ENCODE results near the gene YIPF3. TPM values are rescaled to one million over a fixed set of nuclear protein-coding genes. Genes with fewer than 3 reads are reported as not detected.
A peak's percentile ranks its signal among the peaks of the same experiment; 100 is the strongest.

YIPF3 gene
- total RNA-seq, 5 donors from 2014 or later (not counting 1 experiment from before 2014, with no cell fraction given), result 43.7 to 85.0 (median 80.0) TPM

GRCh38 chr6:43522547-43523261 lies 6.0 kb upstream of the YIPF3 start:
- Mint-ChIP-seq H3K4me3 (no peak overlapping the region), H3K9me3 (no peaks in the 10 kb centered on the region), H3K4me1 (peaks cover 0 to 2% (median 0%) of the 10 kb centered on the region in 3 donors), H3K27ac (no peak overlapping the region), H3K36me3 (peaks cover 47% of the 10 kb centered on the region), H3K27me3 (no peaks in the 10 kb centered on the region)
- H3K36me3 ChIP-seq (ENCODE audit: control insufficient read depth in 2 of 2, extremely low read depth in 1 of 2, insufficient read depth in 1 of 2, low read length in 1 of 2), result peaks cover 19 to 83% of the 10 kb centered on the region in 2 donors
- WGBS (ENCODE audit: insufficient coverage), result 96% methylated on average over 8 of the region's 8 CpGs
- DNase-seq (no peak), ATAC-seq (replicated peaks in 1 of 4) (no peak)
- no peaks in the 10 kb centered on the region for H3K9me3 ChIP-seq
- H3K27ac ChIP-seq (ENCODE audit: low read length), result no peak overlapping the region
- ChIA-PET CTCF (interaction anchor here in 1 of 2 donors (0.5 kb wide), 1 partner anchor 66 kb away, joined by 4 read pairs; no protein-coding TSS in a partner anchor), POLR2A (no interaction called here)
- H3K4me1 ChIP-seq (ENCODE audit: control insufficient read depth in 1 of 2, extremely low read depth in 1 of 2, insufficient read depth in 2 of 2, low read length in 2 of 2), result peaks cover 8 to 12% of the 10 kb centered on the region in 2 experiments
- no peak overlapping the region for H3K4me3 ChIP-seq (ENCODE audit: control insufficient read depth in 1 of 2, extremely low read depth in 1 of 2, low read length in 1 of 2)
- H3K27me3 ChIP-seq (replicated peaks in 1 of 2; ENCODE audit: control insufficient read depth in 2 of 2, extremely low read depth in 1 of 2, insufficient read depth in 2 of 2, low read length in 1 of 2), result no peaks in the 10 kb centered on the region

DNA sequence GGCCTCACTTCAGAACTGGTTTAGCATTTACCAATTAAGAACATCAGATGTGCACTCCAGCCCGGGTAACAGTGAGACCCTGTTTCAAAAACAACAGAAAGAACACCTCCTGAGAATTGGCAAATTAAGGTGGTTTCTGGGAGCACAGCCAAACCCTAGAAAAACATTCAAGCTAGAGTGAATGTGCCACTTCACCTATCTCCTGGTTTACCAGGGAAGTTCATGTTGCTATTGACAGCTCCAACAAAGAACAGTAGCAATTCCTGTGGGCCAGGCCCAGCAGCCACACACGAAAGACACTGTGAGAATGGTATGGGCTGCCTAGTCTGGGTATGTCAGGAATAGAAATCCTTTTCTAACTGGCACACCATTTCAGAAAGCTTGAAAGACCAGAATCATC lies 5.1 kb upstream of the YIPF3 start:
- no peak overlapping the region for H3K27ac Mint-ChIP-seq
- ATAC-seq (replicated peaks in 1 of 4) (no peak), DNase-seq (no peak)
- H3K4me1 Mint-ChIP-seq, result peaks cover 0 to 2% (median 0%) of the 10 kb centered on the region in 3 donors
- Histone ChIP-seq H3K4me3 (ENCODE audit: control insufficient read depth in 1 of 2, extremely low read depth in 1 of 2, low read length in 1 of 2) (no peak overlapping the region), H3K27me3 (replicated peaks in 1 of 2; ENCODE audit: control insufficient read depth in 2 of 2, extremely low read depth in 1 of 2, insufficient read depth in 2 of 2, low read length in 1 of 2) (no peaks in the 10 kb centered on the region), H3K9me3 (no peaks in the 10 kb centered on the region), H3K4me1 (ENCODE audit: control insufficient read depth in 1 of 2, extremely low read depth in 1 of 2, insufficient read depth in 2 of 2, low read length in 2 of 2) (peaks cover 13 to 18% of the 10 kb centered on the region in 2 experiments), H3K27ac (ENCODE audit: low read length) (no peak overlapping the region), H3K36me3 (ENCODE audit: control insufficient read depth in 2 of 2, extremely low read depth in 1 of 2, insufficient read depth in 1 of 2, low read length in 1 of 2) (peaks cover 19 to 75% of the 10 kb centered on the region in 2 donors)
- POLR2A ChIA-PET, result no interaction called here
- WGBS (ENCODE audit: insufficient coverage), result no CpG with 5 or more reads among the region's 2 CpGs
- H3K36me3 Mint-ChIP-seq, result peaks cover 40% of the 10 kb centered on the region
- H3K4me3 Mint-ChIP-seq, result no peak overlapping the region
- no peaks in the 10 kb centered on the region for H3K9me3 Mint-ChIP-seq
- no peaks in the 10 kb centered on the region for H3K27me3 Mint-ChIP-seq
- CTCF ChIA-PET, result interaction anchor here in 1 of 2 donors (0.6 kb wide), 1 partner anchor 907 kb away, joined by 3 read pairs; no protein-coding TSS in a partner anchor

DNA sequence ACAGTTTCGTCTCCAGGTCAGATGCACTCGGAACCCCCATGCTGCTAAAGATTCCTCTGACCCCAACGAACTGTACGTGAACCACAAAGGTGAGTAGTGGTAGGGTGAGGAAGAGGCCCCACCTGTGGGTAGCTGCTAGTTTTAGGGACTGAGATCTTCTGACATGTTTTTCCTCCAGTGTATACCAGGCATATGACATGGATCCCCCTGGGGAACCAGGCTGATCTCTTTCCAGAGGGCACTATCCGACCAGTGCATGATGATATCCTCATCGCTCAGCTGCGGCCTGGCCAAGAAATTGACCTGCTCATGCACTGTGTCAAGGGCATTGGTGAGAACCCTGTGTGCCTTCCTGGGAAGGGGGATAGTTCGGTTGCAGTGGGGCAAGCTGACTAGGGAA lies 3.4 kb upstream of the YIPF3 start:
- Histone ChIP-seq H3K9me3 (no peaks in the 10 kb centered on the region), H3K36me3 (ENCODE audit: control insufficient read depth in 2 of 2, extremely low read depth in 1 of 2, insufficient read depth in 1 of 2, low read length in 1 of 2) (peaks cover 10 to 66% of the 10 kb centered on the region in 2 donors), H3K27ac (ENCODE audit: low read length) (no peak overlapping the region), H3K27me3 (replicated peaks in 1 of 2; ENCODE audit: control insufficient read depth in 2 of 2, extremely low read depth in 1 of 2, insufficient read depth in 2 of 2, low read length in 1 of 2) (no peaks in the 10 kb centered on the region), H3K4me1 (ENCODE audit: control insufficient read depth in 1 of 2, extremely low read depth in 1 of 2, insufficient read depth in 2 of 2, low read length in 2 of 2) (peaks cover 25 to 33% of the 10 kb centered on the region in 2 experiments), H3K4me3 (ENCODE audit: control insufficient read depth in 1 of 2, extremely low read depth in 1 of 2, low read length in 1 of 2) (no peak overlapping the region)
- ChIA-PET POLR2A (no interaction called here), CTCF (interaction anchor here in 1 of 2 donors (1.0 kb wide), 1 partner anchor 11 kb away, joined by 3 read pairs; no protein-coding TSS in a partner anchor)
- H3K36me3 Mint-ChIP-seq, result peaks cover 33% of the 10 kb centered on the region
- WGBS (ENCODE audit: insufficient coverage), result 88% methylated on average over 5 of the region's 8 CpGs
- no peak overlapping the region for H3K4me3 Mint-ChIP-seq
- H3K9me3 Mint-ChIP-seq, result no peaks in the 10 kb centered on the region
- ATAC-seq (replicated peaks in 1 of 4) (no peak), DNase-seq (no peak)
- H3K27ac Mint-ChIP-seq, result no peak overlapping the region
- peaks cover 13 to 16% (median 14%) of the 10 kb centered on the region in 3 donors for H3K4me1 Mint-ChIP-seq
- H3K27me3 Mint-ChIP-seq, result no peaks in the 10 kb centered on the region

DNA sequence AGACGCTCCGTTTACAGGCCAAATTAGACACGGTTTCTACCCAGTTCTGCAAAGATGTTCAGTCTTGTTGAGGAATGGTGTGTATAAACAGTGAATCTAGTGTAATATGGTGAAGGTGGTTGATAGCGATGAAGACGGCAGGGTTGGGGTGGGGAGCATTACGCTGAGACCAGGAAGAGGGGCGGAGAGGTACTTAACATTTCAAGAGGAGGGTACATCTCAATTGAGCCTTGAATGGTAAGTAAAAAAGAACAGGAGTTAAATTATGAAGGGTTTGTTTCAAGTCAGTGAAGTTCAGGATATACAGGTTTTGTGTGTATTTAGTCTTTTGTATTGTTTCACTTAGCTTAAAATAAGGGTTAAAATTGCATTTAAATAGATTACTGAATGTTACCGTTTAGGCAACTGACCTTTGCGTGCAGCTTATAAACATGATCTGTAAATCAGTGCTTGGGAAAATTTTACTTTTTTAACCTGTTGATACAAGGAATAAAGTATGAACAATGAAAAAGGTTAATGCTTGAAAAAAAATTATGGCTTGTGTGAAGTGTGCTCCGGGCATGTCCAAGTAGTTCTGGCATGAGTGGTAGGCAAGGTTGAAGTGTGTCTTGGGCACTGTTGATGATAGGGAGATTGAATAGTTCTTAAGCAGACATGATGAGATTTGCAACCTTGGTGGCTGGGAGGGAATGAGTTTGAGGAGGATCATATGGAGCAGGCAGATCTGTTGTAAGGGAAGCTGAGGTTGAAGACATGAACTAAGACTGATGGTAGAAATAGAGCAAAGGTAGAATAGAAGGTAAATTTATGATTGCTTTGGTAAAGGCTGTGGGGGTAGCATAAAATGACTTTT lies 1.0 kb upstream of the YIPF3 start:
- no peak for DNase-seq
- H3K4me1 Mint-ChIP-seq, result peaks cover 31 to 33% (median 32%) of the 10 kb centered on the region in 3 donors
- no peaks in the 10 kb centered on the region for H3K9me3 ChIP-seq
- no peak overlapping the region for H3K4me3 Mint-ChIP-seq
- peaks cover 8 to 66% of the 10 kb centered on the region in 2 donors for H3K36me3 ChIP-seq (ENCODE audit: control insufficient read depth in 2 of 2, extremely low read depth in 1 of 2, insufficient read depth in 1 of 2, low read length in 1 of 2)
- H3K27ac ChIP-seq (ENCODE audit: low read length), result peak overlapping the region; percentile 61
- H3K9me3 Mint-ChIP-seq, result no peaks in the 10 kb centered on the region
- peak in 1 of 4 experiments; percentile 21 for ATAC-seq (replicated peaks in 1 of 4)
- H3K27me3 Mint-ChIP-seq, result no peaks in the 10 kb centered on the region
- peak overlapping the region; percentile 78 to 86 for H3K4me3 ChIP-seq (ENCODE audit: control insufficient read depth in 1 of 2, extremely low read depth in 1 of 2, low read length in 1 of 2)
- H3K27ac Mint-ChIP-seq, result no peak overlapping the region
- H3K27me3 ChIP-seq (replicated peaks in 1 of 2; ENCODE audit: control insufficient read depth in 2 of 2, extremely low read depth in 1 of 2, insufficient read depth in 2 of 2, low read length in 1 of 2), result no peaks in the 10 kb centered on the region
- POLR2A ChIA-PET, result interaction anchor here (0.5 to 0.7 kb wide), 2 partner anchors 134 to 293 kb away, joined by 3 read pairs; no protein-coding TSS in a partner anchor
- peaks cover 33% of the 10 kb centered on the region for H3K36me3 Mint-ChIP-seq
- H3K4me1 ChIP-seq (ENCODE audit: control insufficient read depth in 1 of 2, extremely low read depth in 1 of 2, insufficient read depth in 2 of 2, low read length in 2 of 2), result peaks cover 31 to 50% of the 10 kb centered on the region in 2 experiments
- 5% methylated on average over 9 of the region's 10 CpGs for WGBS (ENCODE audit: insufficient coverage)
- CTCF ChIA-PET, result interaction anchor here in 1 of 2 donors (2.5 kb wide), 1 partner anchor 11 kb away, joined by 10 read pairs; no protein-coding TSS in a partner anchor

DNA sequence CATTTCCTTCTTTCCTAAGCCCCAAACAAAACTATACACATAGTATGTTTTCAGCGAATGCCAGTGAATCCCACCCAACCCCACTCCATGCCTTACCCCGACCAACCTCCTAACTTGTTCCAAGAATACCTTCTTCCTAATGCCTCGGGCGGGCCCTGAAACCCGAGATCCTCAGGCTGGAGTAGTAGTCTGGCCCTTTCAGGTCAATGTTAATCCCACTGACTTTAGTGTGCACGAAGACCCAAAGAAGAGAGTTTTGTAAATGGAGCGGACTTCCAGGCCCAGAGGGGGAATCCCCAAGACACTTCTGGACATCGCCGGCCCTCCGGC lies 394 bp downstream of the YIPF3 start:
- ATAC-seq (replicated peaks in 1 of 4) (peak; percentile 1 to 18 (median 2)), DNase-seq (no peak)
- H3K36me3 ChIP-seq (ENCODE audit: control insufficient read depth in 2 of 2, extremely low read depth in 1 of 2, insufficient read depth in 1 of 2, low read length in 1 of 2), result peaks cover 12 to 66% of the 10 kb centered on the region in 2 donors
- H3K4me1 ChIP-seq (ENCODE audit: control insufficient read depth in 1 of 2, extremely low read depth in 1 of 2, insufficient read depth in 2 of 2, low read length in 2 of 2), result peaks cover 31 to 50% of the 10 kb centered on the region in 2 experiments
- CTCF ChIA-PET, result interaction anchor here in 1 of 2 donors (0.5 to 2.5 kb wide), 2 partner anchors 10 to 13 kb away, joined by 4 to 10 read pairs; no protein-coding TSS in a partner anchor
- H3K4me1 Mint-ChIP-seq, result peaks cover 37 to 39% (median 38%) of the 10 kb centered on the region in 3 donors
- H3K27me3 Mint-ChIP-seq, result no peaks in the 10 kb centered on the region
- no peaks in the 10 kb centered on the region for H3K9me3 ChIP-seq
- WGBS (ENCODE audit: insufficient coverage), result 0% methylated on average over 5 of the region's 10 CpGs
- peak overlapping the region; percentile 57 for H3K27ac ChIP-seq (ENCODE audit: low read length)
- no peak overlapping the region for H3K27ac Mint-ChIP-seq
- POLR2A ChIA-PET, result interaction anchor here (0.6 to 1.3 kb wide), 4 partner anchors 15 to 663 kb away, joined by 3 to 4 read pairs (median 3); partner anchors contain the start of genes ABCC10 (in 1 of the 2) and DLK2 (in 1 of the 2)
- H3K9me3 Mint-ChIP-seq, result no peaks in the 10 kb centered on the region
- H3K4me3 ChIP-seq (ENCODE audit: control insufficient read depth in 1 of 2, extremely low read depth in 1 of 2, low read length in 1 of 2), result peak overlapping the region; percentile 78 to 86
- no peak overlapping the region for H3K4me3 Mint-ChIP-seq
- no peaks in the 10 kb centered on the region for H3K27me3 ChIP-seq (replicated peaks in 1 of 2; ENCODE audit: control insufficient read depth in 2 of 2, extremely low read depth in 1 of 2, insufficient read depth in 2 of 2, low read length in 1 of 2)
- peaks cover 41% of the 10 kb centered on the region for H3K36me3 Mint-ChIP-seq

- no peaks in the 10 kb centered on the region for H3K27me3 Mint-ChIP-seq
- peaks cover 38 to 40% (median 39%) of the 10 kb centered on the region in 3 donors for H3K4me1 Mint-ChIP-seq
- peaks cover 39% of the 10 kb centered on the region for H3K36me3 Mint-ChIP-seq
- Histone ChIP-seq H3K27me3 (replicated peaks in 1 of 2; ENCODE audit: control insufficient read depth in 2 of 2, extremely low read depth in 1 of 2, insufficient read depth in 2 of 2, low read length in 1 of 2) (no peaks in the 10 kb centered on the region), H3K36me3 (ENCODE audit: control insufficient read depth in 2 of 2, extremely low read depth in 1 of 2, insufficient read depth in 1 of 2, low read length in 1 of 2) (peaks cover 11 to 66% of the 10 kb centered on the region in 2 donors), H3K27ac (ENCODE audit: low read length) (peak overlapping the region; percentile 57), H3K9me3 (no peaks in the 10 kb centered on the region), H3K4me3 (ENCODE audit: control insufficient read depth in 1 of 2, extremely low read depth in 1 of 2, low read length in 1 of 2) (peak overlapping the region; percentile 78 to 86), H3K4me1 (ENCODE audit: control insufficient read depth in 1 of 2, extremely low read depth in 1 of 2, insufficient read depth in 2 of 2, low read length in 2 of 2) (peaks cover 31 to 50% of the 10 kb centered on the region in 2 experiments)
- no peaks in the 10 kb centered on the region for H3K9me3 Mint-ChIP-seq
- ATAC-seq (replicated peaks in 1 of 4) (no peak), DNase-seq (no peak)
- ChIA-PET CTCF (interaction anchor here in 1 of 2 donors (2.5 kb wide), 1 partner anchor 9 kb away, joined by 10 read pairs; no protein-coding TSS in a partner anchor), POLR2A (interaction anchor here in 1 of 2 donors (1.3 kb wide), 1 partner anchor 16 kb away, joined by 4 read pairs; no protein-coding TSS in a partner anchor)
- no peak overlapping the region for H3K4me3 Mint-ChIP-seq
- 87% methylated on average over 9 of the region's 9 CpGs for WGBS (ENCODE audit: insufficient coverage)
- no peak overlapping the region for H3K27ac Mint-ChIP-seq
These were observed 918 bp downstream of the YIPF3 start for GRCh38 chr6:43515808-43516207.
